Parathyroid adenoma (tissue), 2 donors: ENCODE results near the gene NOXRED1.

ENCODE experiments used
- H2AFZ ChIP-seq: fragments of 300-600 bp; sonication (generic); one replicate; pipeline ENCODE4 v1.7.0; 2017; ENCODE audit warnings: antibody characterized with exemption, mild to moderate bottlenecking
- H3K27ac ChIP-seq: fragments of 300-600 bp; sonication (generic); one replicate; pipeline ENCODE4 v1.7.0; 2017
- H3K27me3 ChIP-seq: fragments of 300-600 bp; sonication (generic); one replicate; pipeline ENCODE4 v1.7.0; 2017; ENCODE audit warnings: low read length; ENCODE audit not compliant: control insufficient read depth, insufficient read depth
- H3K36me3 ChIP-seq: fragments of 300-600 bp; sonication (generic); one replicate; pipeline ENCODE4 v1.7.0; 2017; ENCODE audit warnings: low read length; ENCODE audit not compliant: control insufficient read depth, insufficient read depth
- H3K4me1 ChIP-seq: fragments of 300-600 bp; sonication (generic); one replicate; pipeline ENCODE4 v1.7.0; 2017; ENCODE audit warnings: control low read depth
- H3K4me2 ChIP-seq: fragments of 300-600 bp; sonication (generic); one replicate; pipeline ENCODE4 v1.7.0; 2017; ENCODE audit warnings: low read length
- H3K4me3 ChIP-seq: fragments of 300-600 bp; sonication (generic); one replicate; pipeline ENCODE4 v1.7.0; 2017; ENCODE audit warnings: low read depth, low read length
- H3K79me2 ChIP-seq: fragments of 300-600 bp; sonication (generic); one replicate; pipeline ENCODE4 v1.7.0; 2017; ENCODE audit warnings: control low read depth
- H3K9ac ChIP-seq: fragments of 300-600 bp; sonication (generic); one replicate; pipeline ENCODE4 v1.7.0; 2017; ENCODE audit warnings: mild to moderate bottlenecking
- H3K9me3 ChIP-seq: fragments of 300-600 bp; sonication (generic); one replicate; pipeline ENCODE4 v1.7.0; 2017; ENCODE audit warnings: low read length; ENCODE audit not compliant: control insufficient read depth
- TF ChIP-seq, protein P1 (sequence below): fragments of 300-600 bp; sonication (generic); IDR thresholded peaks from one replicate; pipeline ENCODE4 v1.7.0; 2017; ENCODE audit warnings: antibody characterized with exemption, mild to moderate bottlenecking
- donor health status: primary hyperparathyroidism.

Gene NOXRED1

DNA sequence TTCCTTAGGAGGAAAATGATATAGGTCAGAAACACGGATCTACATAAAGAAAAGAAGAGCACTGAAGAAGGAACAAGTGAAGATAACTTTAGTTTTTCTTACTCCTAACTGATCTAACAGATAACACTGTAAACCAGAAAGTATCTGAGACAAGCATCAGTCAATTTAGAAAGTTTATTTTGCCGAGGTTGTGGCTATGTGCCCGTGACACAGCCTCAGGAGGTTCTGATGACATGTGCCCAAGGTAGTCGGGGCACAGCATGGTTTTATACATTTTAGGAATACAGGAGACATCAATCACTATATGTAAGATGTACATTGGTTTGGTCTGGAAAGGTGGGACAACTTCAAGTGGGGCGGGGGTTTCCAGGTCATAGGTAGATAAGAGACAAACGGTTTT is 23.1 kb downstream of the NOXRED1 start:
- Histone ChIP-seq H3K4me2 (no peak overlapping the region), H3K36me3 (no peaks in the 10 kb centered on the region), H3K79me2 (no peaks in the 10 kb centered on the region), H3K4me3 (no peak overlapping the region), H3K27ac (no peak overlapping the region), H3K27me3 (no peaks in the 10 kb centered on the region), H3K9me3 (no peaks in the 10 kb centered on the region), H3K9ac (no peak overlapping the region), H3K4me1 (peaks cover 3% of the 10 kb centered on the region), H2AFZ (peak overlapping the region; percentile 13)
- TF ChIP-seq, protein P1, sequence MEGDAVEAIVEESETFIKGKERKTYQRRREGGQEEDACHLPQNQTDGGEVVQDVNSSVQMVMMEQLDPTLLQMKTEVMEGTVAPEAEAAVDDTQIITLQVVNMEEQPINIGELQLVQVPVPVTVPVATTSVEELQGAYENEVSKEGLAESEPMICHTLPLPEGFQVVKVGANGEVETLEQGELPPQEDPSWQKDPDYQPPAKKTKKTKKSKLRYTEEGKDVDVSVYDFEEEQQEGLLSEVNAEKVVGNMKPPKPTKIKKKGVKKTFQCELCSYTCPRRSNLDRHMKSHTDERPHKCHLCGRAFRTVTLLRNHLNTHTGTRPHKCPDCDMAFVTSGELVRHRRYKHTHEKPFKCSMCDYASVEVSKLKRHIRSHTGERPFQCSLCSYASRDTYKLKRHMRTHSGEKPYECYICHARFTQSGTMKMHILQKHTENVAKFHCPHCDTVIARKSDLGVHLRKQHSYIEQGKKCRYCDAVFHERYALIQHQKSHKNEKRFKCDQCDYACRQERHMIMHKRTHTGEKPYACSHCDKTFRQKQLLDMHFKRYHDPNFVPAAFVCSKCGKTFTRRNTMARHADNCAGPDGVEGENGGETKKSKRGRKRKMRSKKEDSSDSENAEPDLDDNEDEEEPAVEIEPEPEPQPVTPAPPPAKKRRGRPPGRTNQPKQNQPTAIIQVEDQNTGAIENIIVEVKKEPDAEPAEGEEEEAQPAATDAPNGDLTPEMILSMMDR: no peak

DNA sequence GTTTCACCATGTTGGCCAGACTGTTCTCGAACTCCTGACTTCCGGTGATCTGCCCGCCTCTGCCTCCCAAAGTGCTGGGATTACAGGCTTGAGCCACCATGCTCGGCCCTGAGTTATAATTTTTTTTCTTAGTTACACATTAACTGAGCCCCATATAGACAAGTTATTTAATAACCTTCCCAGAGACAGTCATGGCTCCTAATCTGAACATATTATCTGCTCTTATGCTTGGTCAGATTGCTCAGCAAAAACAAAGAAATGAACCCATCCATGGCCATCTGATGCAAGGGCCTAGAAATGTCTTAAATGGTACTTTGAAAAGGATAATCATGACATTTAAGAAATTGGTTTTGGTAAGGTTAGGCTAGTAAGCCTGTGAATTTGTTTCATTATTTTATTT is 33.1 kb downstream of the NOXRED1 start:
- no peak overlapping the region for H2AFZ ChIP-seq
- TF ChIP-seq, protein P1: no peak
- no peaks in the 10 kb centered on the region for H3K4me1 ChIP-seq
- no peaks in the 10 kb centered on the region for H3K27me3 ChIP-seq
- no peaks in the 10 kb centered on the region for H3K79me2 ChIP-seq
- H3K36me3 ChIP-seq: no peaks in the 10 kb centered on the region
- no peak overlapping the region for H3K4me2 ChIP-seq
- H3K9me3 ChIP-seq: no peaks in the 10 kb centered on the region
- no peak overlapping the region for H3K4me3 ChIP-seq
- H3K9ac ChIP-seq: no peak overlapping the region
- H3K27ac ChIP-seq: no peak overlapping the region

DNA sequence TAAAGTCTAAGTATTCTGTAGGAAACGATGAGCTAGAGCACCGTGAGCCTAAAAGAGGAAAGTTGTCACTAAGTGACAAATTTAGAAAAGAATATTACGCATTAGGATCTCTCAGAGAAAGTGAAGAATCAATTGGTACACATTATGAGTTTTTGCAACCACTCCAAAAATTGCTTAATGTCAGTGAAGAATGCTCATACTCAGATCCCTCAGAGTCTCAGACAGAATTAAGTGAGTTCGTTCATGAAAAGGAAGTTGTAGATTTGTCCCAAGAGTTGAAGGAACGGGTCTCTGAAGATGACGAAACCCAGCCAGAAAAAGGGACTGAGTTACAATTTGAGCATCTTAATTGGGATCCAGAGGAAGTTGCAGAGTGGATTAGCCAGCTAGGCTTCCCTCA is 44.6 kb downstream of the NOXRED1 start:
- H3K4me1 ChIP-seq: peaks cover 4% of the 10 kb centered on the region

DNA sequence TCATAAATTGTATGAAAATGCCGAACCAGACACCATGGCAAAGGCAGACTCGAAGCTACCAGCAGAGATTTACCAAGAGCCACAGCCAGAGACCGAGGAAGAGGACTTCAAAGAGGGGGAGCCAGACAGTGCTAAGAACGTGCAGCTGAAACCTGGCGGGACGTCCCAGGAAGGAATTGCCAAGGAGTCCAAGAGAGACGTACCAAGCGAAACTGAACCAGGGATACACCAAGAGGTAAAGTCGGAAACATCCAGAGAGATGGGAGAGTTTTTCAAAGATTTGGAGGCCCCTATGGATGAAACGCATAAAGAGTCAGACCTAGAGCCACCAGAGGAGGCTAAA is 45.9 kb downstream of the NOXRED1 start:
- Histone ChIP-seq H3K9ac (no peak overlapping the region), H2AFZ (peak overlapping the region; percentile 83), H3K27ac (peak overlapping the region; percentile 86)

More for the DNA sequence above, 44.6 kb downstream of the NOXRED1 start:
- no peak overlapping the region for H3K4me3 ChIP-seq
- no peak overlapping the region for H2AFZ ChIP-seq
- TF ChIP-seq, protein P1: no peak
- no peaks in the 10 kb centered on the region for H3K36me3 ChIP-seq
- no peak overlapping the region for H3K9ac ChIP-seq
- H3K79me2 ChIP-seq: peaks cover 22% of the 10 kb centered on the region
- no peak overlapping the region for H3K27ac ChIP-seq
- H3K9me3 ChIP-seq: no peaks in the 10 kb centered on the region
- H3K27me3 ChIP-seq: no peaks in the 10 kb centered on the region
- no peak overlapping the region for H3K4me2 ChIP-seq

More for the DNA sequence above, 45.9 kb downstream of the NOXRED1 start:
- Histone ChIP-seq H3K9me3 (no peaks in the 10 kb centered on the region), H3K36me3 (no peaks in the 10 kb centered on the region), H3K27me3 (no peaks in the 10 kb centered on the region), H3K4me1 (peaks cover 4% of the 10 kb centered on the region), H3K4me3 (peak overlapping the region; percentile 96), H3K79me2 (peaks cover 22% of the 10 kb centered on the region), H3K4me2 (peak overlapping the region; percentile 89)
- TF ChIP-seq, protein P1: no peak
